ENCODE data around the gene REEP3.

GRCh38 chr10:63539377-63539776 is 18.2 kb downstream of the REEP3 start:
- no peak for TF ChIP-seq POLR2A (IDR thresholded peaks at IDR 0.05)
- TF ChIP-seq CTCF (IDR thresholded peaks at IDR 0.05) = no peak
- TF ChIP-seq EP300 (IDR thresholded peaks at IDR 0.05) = no peak
